ENCODE measurements around the gene PPP2R5D.
A peak's percentile ranks its signal among the peaks of the same experiment; 100 is the strongest.
"Not testable (repeated sequence)": the region's sequence is repeated elsewhere in the genome, so short reads cannot be mapped to it uniquely, and the experiment has no call there.

The PPP2R5D gene

GRCh38 chr6:42984001-42984923 lies at the start of gene PPP2R5D:
Gene PPP2R5D, plus strand, starts transcription at chr6:42984570. Its CDS starts 108 bp downstream, at chr6:42984678.
- peak; percentile 99 for DNase-seq

DNA sequence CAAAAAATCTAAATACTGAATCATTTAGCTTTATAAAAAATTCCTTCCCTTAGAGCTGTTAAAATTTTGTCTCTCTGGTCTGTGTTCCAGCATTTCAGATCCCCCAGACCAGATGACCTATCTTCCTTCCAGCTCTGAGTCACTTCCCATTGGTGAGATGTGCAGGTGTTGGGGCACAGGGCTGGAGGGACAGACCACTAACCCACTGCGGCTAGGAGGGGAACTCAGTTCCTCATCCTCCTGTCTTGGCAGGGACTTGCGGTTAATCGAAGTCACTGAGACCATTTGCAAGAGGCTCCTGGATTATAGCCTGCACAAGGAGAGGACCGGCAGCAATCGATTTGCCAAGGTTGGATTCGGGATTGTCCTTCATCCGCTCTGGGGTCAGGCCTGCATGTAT lies 49.0 kb upstream of the PPP2R5D start:
- DNase-seq, result no peak

DNA sequence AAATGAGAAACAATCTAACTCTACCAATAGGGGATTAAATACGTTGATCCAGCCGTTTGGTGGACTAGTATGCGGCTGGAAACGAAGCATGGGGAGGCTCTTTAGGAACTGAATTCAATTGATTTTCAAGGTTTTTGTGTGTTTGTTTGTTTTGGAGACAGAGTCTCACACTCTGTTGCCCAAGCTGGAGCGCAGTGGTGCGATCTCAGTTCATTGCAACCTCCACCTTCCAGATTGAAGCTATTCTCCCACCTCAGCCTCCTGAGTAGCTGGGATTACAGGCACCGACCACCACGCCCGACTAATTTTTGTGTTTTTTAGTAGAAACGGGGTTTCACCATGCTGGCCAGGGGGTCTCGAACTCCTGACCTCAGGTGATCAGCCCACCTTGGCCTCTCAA lies 48.0 kb upstream of the PPP2R5D start:
- DNase-seq, result no peak

DNA sequence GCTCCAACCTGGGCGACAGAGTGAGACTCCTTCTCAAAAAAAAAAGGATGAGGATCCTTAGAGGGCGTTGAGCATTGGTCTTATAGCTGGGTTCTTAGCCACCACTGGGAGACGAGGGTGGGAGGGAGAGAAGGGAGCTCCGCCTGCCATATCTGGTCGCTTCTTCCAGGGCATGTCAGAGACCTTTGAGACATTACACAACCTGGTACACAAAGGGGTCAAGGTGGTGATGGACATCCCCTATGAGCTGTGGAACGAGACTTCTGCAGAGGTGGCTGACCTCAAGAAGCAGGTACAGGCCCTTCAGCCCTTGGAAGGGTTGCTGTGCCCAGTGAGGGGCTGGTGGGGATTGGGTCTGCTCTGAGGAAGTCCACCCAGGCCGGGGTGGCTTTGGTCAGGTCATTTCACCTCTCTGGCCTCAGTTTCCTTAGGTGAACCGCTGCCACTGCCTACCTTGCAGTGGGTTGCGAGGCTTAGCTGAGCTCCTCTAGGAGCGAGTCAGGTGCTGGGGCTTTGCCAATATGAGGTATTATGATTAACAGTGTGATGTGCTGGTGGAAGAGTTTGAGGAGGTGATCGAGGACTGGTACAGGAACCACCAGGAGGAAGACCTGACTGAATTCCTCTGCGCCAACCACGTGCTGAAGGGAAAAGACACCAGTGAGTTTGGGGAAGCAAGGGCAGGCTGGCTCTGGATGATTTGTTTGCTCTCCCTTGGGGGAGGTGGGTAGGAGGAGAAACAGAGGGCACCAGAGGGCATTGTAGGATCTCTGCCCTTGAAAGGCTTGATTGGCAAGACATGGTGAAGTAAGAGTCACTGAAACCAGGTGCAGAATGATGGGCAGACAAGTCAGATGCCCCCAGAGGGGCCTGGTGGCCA lies 46.6 kb upstream of the PPP2R5D start:
- DNase-seq, result no peak

GRCh38 chr6:42938428-42938796 lies 46.0 kb upstream of the PPP2R5D start:
- no peak for DNase-seq

DNA sequence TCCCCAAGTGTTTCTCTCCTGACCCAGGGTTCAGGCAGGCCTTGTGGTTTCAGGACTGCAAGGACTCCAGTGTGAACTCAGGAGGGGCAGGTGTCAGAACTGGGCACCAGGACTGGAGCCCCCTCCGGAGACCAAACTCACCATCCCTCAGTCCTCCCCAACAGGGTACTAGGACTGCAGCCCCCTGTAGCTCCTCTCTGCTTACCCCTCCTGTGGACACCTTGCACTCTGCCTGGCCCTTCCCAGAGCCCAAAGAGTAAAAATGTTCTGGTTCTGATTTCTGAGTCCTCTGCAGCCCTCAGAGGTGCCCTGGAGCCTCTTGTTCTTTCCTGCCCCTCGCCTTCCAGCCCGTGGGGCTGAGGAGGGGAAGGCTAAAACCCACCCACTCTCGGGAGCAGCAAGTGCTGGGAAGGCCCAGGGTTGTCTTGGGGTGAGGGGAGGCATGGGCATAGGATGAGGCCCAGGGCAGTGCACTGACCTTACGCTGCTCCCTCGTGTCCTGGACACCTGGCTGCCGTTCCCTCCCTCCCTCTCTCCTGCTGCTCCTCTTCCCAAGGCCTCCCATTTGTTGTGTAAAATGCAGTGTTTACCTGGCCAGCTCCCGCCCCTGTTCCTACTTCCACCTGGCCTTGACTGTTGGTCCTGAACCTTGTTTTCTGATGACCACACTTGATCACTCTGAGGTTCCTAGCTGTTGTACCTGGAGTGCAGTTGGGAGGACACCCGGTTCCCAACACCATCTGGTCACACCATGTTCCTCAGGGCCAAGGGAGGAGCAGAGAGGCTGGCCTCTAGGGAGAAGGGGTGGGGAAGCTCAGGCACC lies 45.2 kb upstream of the PPP2R5D start:
- no peak for DNase-seq

GRCh38 chr6:42939810-42940167 lies 44.6 kb upstream of the PPP2R5D start:
- DNase-seq, result no peak

GRCh38 chr6:42940493-42941045 lies 43.8 kb upstream of the PPP2R5D start:
- DNase-seq, result no peak

GRCh38 chr6:42941356-42941755 lies 43.0 kb upstream of the PPP2R5D start:
- DNase-seq, result not testable (repeated sequence)

DNA sequence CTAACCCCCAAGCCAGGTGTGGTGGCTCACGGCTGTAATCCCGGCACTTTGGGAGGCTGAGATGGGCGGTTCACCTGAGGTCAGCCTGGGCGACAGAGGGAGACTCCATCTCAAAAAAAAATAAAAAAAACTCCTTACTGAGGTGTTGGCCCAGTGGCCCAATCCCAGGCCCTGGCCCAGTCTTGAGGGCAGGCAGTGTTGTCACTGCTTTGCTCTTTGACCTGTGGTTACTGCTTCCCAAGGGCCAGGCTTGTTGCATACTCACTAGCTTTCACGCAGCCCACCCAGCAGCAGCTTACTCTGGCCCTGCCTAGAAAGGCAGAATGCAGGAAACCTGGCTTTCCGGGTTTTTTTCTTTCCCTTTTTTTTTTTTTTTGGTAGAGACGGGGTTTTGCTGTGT lies 41.9 kb upstream of the PPP2R5D start:
- DNase-seq, result no peak

- no peak for DNase-seq
Observed at GRCh38 chr6:42947950-42948349, 36.4 kb upstream of the PPP2R5D start.

DNA sequence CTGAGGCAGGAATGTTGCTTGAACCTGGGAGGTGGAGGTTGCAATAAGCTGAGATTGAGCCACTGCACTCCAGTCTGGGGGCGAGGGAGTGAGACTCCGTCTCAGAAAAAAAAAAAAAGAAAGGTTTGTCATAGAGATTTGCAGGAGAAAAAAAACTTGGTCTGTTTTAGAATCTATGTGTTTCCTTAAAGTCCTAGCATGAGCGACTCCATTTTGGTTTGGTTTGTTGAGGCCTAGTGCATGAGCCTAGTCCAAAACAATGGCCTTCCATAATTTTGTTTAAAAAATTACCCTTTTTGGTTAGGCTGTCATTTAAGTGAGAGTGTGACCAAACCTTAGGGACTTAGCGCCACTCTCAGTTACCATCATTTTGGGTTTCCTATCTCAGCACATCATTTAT lies 32.0 kb upstream of the PPP2R5D start:
- no peak for DNase-seq

GRCh38 chr6:42954405-42954804 lies 30.0 kb upstream of the PPP2R5D start:
- not testable (repeated sequence) for DNase-seq

GRCh38 chr6:42958125-42958524 lies 26.2 kb upstream of the PPP2R5D start:
- no peak for DNase-seq

DNA sequence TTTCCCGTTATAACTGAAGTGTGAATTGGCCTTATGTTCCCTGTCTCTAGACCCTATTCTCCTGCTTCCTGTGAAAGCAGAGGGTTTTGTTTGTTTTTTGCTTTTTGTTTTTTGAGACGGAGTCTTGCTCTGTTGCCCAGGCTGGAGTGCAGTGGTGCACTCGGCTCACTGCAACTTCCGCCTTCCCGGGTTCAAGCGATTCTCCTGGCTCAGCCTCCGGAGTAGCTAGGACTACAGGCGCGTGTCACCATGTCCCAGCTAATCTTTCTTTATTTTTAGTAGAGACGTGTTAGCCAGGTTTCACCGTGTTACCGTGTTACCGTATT lies 24.5 kb upstream of the PPP2R5D start:
- DNase-seq, result no peak

DNA sequence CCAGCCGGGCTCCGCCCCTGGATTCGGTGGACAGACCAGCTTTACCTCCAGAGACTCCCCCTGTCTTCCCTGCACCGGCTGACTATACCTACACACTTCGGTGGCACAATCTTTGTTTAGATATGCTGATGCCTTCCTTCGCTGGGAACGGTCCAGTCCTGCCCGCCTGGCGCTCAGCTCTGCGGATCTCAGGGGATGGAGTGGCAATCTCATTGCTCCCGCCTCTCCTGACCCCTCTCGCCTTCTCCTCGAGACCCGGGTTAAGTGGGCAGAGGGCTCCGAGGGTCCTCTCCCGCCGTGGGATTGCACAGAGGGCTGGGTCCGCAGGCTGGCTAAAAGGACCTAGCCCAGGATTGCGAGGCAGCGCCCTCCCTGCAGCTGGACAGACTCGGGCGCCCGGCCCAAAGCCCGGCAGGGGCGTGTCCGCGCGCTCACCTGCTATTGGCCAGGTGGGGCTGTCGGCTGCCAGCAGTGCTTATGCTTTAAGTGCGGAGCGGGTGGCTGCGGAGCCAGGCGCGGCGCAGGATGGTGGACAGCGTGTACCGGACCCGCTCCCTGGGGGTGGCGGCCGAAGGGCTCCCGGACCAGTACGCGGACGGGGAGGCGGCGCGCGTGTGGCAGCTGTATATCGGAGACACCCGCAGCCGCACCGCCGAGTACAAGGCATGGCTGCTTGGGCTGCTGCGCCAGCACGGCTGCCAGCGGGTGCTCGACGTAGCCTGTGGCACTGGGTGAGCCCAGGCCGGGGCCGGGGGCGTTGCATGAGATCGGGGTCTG lies 23.9 kb upstream of the PPP2R5D start, which contains the start of gene GNMT:
TSS of gene GNMT (plus strand) at position 512 of the 777 bp plus-strand sequence. CDS start at position 526, 14 bp downstream.
- DNase-seq, result no peak

DNA sequence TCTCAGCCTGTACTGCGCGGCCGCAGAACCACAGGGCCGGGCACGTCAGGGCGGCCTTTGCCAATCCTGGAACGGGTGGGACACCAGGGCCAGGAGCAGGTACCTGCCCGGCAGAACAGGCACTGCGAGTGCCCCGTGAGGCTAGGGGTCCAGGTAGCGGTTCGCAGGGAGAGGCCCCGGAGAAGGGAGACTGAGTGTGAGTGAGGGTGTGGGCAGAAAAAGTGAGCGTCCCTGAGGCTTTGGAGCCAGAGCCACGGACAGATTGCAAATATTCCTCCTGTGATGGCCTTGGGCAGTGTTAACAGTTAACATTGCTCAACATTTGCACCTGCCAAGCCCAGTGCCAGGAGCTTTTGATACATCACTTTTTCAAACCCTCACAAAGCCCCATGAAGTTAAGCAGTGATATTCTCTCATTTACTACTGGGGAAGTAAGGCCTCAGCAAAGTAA lies 23.3 kb upstream of the PPP2R5D start:
- no peak for DNase-seq

- DNase-seq, result no peak
Observed at GRCh38 chr6:42962096-42962495, 22.3 kb upstream of the PPP2R5D start.

- DNase-seq, result no peak
Observed at GRCh38 chr6:42962502-42963178, 21.7 kb upstream of the PPP2R5D start.

- no peak for DNase-seq
Observed at GRCh38 chr6:42963179-42963854, 21.1 kb upstream of the PPP2R5D start.

Data from activated CD4-positive, alpha-beta T cell treated with anti-CD3 and anti-CD28 coated beads, Interleukin-2, Interleukin-6, amounts not matched to agents 100 ng/mL and 50 ng/mL, durations not matched to agents 16 hours and 8 hours (primary cell).